Measurements from ENCODE around the gene PPIL6.

DNA sequence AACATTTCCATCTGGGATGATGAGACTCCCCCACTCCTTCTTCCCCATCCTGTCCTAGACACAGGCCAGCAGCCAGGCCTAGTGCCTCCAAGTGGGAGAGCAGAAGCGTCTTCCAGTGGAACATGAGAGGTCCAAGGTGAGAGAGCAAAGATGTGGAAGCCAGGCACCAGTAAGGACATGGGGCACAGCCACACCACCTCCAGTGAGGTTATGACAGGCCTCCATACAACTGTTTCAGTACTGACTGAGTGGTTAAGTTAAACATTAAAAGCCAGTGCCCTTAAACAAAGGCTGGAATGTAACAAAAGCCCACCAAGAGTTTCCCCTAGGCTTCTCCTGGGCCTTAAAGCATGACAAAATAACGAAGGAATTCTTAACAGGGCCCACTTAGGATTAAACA lies 37.3 kb upstream of the PPIL6 start:
- TF ChIP-seq, protein P1, sequence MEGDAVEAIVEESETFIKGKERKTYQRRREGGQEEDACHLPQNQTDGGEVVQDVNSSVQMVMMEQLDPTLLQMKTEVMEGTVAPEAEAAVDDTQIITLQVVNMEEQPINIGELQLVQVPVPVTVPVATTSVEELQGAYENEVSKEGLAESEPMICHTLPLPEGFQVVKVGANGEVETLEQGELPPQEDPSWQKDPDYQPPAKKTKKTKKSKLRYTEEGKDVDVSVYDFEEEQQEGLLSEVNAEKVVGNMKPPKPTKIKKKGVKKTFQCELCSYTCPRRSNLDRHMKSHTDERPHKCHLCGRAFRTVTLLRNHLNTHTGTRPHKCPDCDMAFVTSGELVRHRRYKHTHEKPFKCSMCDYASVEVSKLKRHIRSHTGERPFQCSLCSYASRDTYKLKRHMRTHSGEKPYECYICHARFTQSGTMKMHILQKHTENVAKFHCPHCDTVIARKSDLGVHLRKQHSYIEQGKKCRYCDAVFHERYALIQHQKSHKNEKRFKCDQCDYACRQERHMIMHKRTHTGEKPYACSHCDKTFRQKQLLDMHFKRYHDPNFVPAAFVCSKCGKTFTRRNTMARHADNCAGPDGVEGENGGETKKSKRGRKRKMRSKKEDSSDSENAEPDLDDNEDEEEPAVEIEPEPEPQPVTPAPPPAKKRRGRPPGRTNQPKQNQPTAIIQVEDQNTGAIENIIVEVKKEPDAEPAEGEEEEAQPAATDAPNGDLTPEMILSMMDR (conservative IDR thresholded peaks at IDR 0.05; ENCODE audit: low read depth, low read length) = no peak
- TF ChIP-seq EZH2 (IDR thresholded peaks at IDR 0.05; ENCODE audit: low read length, unreplicated experiment) = no peak
